ENCODE measurements around the gene KLHL21.
A peak's percentile ranks its signal among the peaks of the same experiment; 100 is the strongest.

KLHL21 gene, protein sequence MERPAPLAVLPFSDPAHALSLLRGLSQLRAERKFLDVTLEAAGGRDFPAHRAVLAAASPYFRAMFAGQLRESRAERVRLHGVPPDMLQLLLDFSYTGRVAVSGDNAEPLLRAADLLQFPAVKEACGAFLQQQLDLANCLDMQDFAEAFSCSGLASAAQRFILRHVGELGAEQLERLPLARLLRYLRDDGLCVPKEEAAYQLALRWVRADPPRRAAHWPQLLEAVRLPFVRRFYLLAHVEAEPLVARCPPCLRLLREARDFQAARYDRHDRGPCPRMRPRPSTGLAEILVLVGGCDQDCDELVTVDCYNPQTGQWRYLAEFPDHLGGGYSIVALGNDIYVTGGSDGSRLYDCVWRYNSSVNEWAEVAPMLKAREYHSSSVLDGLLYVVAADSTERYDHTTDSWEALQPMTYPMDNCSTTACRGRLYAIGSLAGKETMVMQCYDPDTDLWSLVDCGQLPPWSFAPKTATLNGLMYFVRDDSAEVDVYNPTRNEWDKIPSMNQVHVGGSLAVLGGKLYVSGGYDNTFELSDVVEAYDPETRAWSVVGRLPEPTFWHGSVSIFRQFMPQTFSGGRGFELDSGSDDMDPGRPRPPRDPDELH

DNA sequence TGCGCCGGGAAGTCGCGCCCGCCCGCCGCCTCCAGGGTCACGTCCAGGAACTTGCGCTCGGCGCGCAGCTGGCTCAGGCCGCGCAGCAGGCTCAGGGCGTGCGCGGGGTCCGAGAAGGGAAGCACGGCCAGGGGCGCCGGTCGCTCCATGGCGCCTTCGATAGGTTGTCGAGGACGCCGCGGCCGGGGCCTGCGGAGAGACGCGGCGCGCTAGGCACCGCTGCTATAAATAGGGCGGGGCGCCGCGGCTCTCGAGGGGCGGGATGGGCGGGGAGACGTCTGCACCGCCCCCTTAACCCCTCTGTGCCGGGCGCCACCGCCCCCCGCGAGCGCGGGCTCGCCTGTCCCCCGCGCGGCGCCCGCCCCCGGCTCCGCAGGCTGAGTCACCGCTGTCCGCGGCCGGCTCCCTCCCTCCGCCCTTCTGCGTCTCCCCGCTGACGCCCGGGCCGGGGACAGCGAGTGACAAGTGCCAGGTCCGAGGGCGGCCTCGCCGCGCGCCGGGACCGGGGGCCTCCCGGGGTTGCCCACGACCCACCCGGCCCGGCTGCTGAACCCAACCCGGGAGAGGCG lies at the start of gene KLHL21:
KLHL21 (minus strand) TSS at position 201 of the 569 bp plus-strand sequence; CDS start at position 149, 52 bp downstream.
- peak; percentile 73 for DNase-seq

DNA sequence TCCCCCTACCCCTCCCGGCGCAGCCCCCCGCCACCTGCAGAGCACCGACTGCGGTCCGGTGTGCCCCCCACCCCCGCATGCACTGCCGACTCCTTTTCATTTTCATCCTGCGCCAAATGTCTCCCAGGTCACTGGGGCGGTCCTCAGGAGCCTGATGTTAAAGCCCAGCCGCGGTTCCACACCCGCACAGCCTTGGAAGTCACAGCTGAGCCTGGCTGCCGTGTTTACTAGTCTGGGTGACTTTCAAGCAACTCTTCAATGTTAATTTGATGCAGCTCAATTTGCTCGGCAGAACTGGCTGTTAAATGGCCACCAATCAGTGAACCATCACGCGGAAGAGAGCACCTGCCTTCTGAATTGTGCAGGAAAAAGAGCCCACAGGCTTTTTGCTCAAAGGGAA lies 49.2 kb upstream of the KLHL21 start:
- H3K9me3 ChIP-seq (ENCODE audit: insufficient read depth, low read length, severe bottlenecking): no peaks in the 10 kb centered on the region
- no peaks in the 10 kb centered on the region for H4K20me1 ChIP-seq (ENCODE audit: insufficient read depth, low read length)
- no peak overlapping the region for H3K4me2 ChIP-seq (ENCODE audit: insufficient read depth, low read length)
- no peak overlapping the region for H3K27ac ChIP-seq (ENCODE audit: low read length)
- no peak overlapping the region for H3K9ac ChIP-seq (ENCODE audit: low read depth, low read length)
- H3K4me3 ChIP-seq (ENCODE audit: low read depth in 1 of 2, low read length in 2 of 2): no peak overlapping the region
- ATAC-seq (ENCODE audit: insufficient read depth, low read depth): no peak
- 0 out of 2 replicates have a peak, but pooled peaks cover under 1% of the 10 kb centered on the region for H3K79me2 ChIP-seq (ENCODE audit: insufficient read depth, low read length)
- peaks cover 50% of the 10 kb centered on the region for H3K36me3 ChIP-seq (ENCODE audit: insufficient read depth, low read length)
- TF ChIP-seq, protein P1, sequence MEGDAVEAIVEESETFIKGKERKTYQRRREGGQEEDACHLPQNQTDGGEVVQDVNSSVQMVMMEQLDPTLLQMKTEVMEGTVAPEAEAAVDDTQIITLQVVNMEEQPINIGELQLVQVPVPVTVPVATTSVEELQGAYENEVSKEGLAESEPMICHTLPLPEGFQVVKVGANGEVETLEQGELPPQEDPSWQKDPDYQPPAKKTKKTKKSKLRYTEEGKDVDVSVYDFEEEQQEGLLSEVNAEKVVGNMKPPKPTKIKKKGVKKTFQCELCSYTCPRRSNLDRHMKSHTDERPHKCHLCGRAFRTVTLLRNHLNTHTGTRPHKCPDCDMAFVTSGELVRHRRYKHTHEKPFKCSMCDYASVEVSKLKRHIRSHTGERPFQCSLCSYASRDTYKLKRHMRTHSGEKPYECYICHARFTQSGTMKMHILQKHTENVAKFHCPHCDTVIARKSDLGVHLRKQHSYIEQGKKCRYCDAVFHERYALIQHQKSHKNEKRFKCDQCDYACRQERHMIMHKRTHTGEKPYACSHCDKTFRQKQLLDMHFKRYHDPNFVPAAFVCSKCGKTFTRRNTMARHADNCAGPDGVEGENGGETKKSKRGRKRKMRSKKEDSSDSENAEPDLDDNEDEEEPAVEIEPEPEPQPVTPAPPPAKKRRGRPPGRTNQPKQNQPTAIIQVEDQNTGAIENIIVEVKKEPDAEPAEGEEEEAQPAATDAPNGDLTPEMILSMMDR (IDR thresholded peaks at IDR 0.05; ENCODE audit: borderline replicate concordance, extremely low read depth, low read length, poor library complexity, severe bottlenecking): no peak
- no peak for TF ChIP-seq EZH2 (IDR thresholded peaks at IDR 0.05; ENCODE audit: borderline replicate concordance, low read depth, low read length, severe bottlenecking)
- H3K4me1 ChIP-seq (ENCODE audit: insufficient read depth, low read length): no peaks in the 10 kb centered on the region
- no peak overlapping the region for H2AFZ ChIP-seq (ENCODE audit: low read depth, low read length)
- DNase-seq: no peak
- no peaks in the 10 kb centered on the region for H3K27me3 ChIP-seq (ENCODE audit: insufficient read depth, low read length, poor library complexity)

More for the DNA sequence above, at the start of gene KLHL21:
- H3K27me3 ChIP-seq (ENCODE audit: insufficient read depth, low read length, poor library complexity): no peaks in the 10 kb centered on the region
- no peaks in the 10 kb centered on the region for H3K9me3 ChIP-seq (ENCODE audit: insufficient read depth, low read length, severe bottlenecking)
- ATAC-seq (ENCODE audit: insufficient read depth, low read depth): peak; percentile 70
- peak within 1 kb of the TSS; percentile 68 for H3K9ac ChIP-seq (ENCODE audit: low read depth, low read length)
- peaks cover 18% of the 10 kb centered on the region for H3K36me3 ChIP-seq (ENCODE audit: insufficient read depth, low read length)
- H3K27ac ChIP-seq (ENCODE audit: low read length): peak within 1 kb of the TSS; percentile 85
- peaks cover 31% of the 10 kb centered on the region for H4K20me1 ChIP-seq (ENCODE audit: insufficient read depth, low read length)
- peak within 1 kb of the TSS; percentile 89 for H3K4me2 ChIP-seq (ENCODE audit: insufficient read depth, low read length)
- H2AFZ ChIP-seq (ENCODE audit: low read depth, low read length): peak within 1 kb of the TSS; percentile 76
- peaks cover 52% of the 10 kb centered on the region for H3K4me1 ChIP-seq (ENCODE audit: insufficient read depth, low read length)
- peaks cover 38% of the 10 kb centered on the region for H3K79me2 ChIP-seq (ENCODE audit: insufficient read depth, low read length)
- no peak for TF ChIP-seq EZH2 (IDR thresholded peaks at IDR 0.05; ENCODE audit: borderline replicate concordance, low read depth, low read length, severe bottlenecking)
- TF ChIP-seq, protein P1 (IDR thresholded peaks at IDR 0.05; ENCODE audit: borderline replicate concordance, extremely low read depth, low read length, poor library complexity, severe bottlenecking): no peak
- H3K4me3 ChIP-seq (ENCODE audit: low read depth in 1 of 2, low read length in 2 of 2): peak within 1 kb of the TSS; percentile 52 to 84

GRCh38 chr1:6648556-6648955 lies 45.9 kb upstream of the KLHL21 start:
- Histone ChIP-seq H3K36me3 (ENCODE audit: insufficient read depth, low read length) (peaks cover 70% of the 10 kb centered on the region), H3K4me3 (ENCODE audit: low read depth in 1 of 2, low read length in 2 of 2) (no peak overlapping the region), H3K79me2 (ENCODE audit: insufficient read depth, low read length) (no peaks in the 10 kb centered on the region), H3K9me3 (ENCODE audit: insufficient read depth, low read length, severe bottlenecking) (no peaks in the 10 kb centered on the region), H4K20me1 (ENCODE audit: insufficient read depth, low read length) (no peaks in the 10 kb centered on the region), H3K4me2 (ENCODE audit: insufficient read depth, low read length) (no peak overlapping the region), H3K4me1 (ENCODE audit: insufficient read depth, low read length) (no peaks in the 10 kb centered on the region), H3K27ac (ENCODE audit: low read length) (no peak overlapping the region), H2AFZ (ENCODE audit: low read depth, low read length) (no peak overlapping the region), H3K27me3 (ENCODE audit: insufficient read depth, low read length, poor library complexity) (no peaks in the 10 kb centered on the region), H3K9ac (ENCODE audit: low read depth, low read length) (no peak overlapping the region)
- DNase-seq (no peak), ATAC-seq (ENCODE audit: insufficient read depth, low read depth) (no peak)
- TF ChIP-seq EZH2 (IDR thresholded peaks at IDR 0.05; ENCODE audit: borderline replicate concordance, low read depth, low read length, severe bottlenecking): no peak
- TF ChIP-seq, protein P1 (IDR thresholded peaks at IDR 0.05; ENCODE audit: borderline replicate concordance, extremely low read depth, low read length, poor library complexity, severe bottlenecking): no peak

All from DND-41 (cell line).